Measurements from ENCODE around the gene SCNN1B.

- TF ChIP-seq CTCF (conservative IDR thresholded peaks at IDR 0.05), result no peak
- no peak for TF ChIP-seq ZFX (IDR thresholded peaks at IDR 0.05)
Observed at GRCh38 chr16:23279721-23280153, 22.4 kb upstream of the SCNN1B start.

Measured in C4-2B (cell line).